GM06990 (cell line): ENCODE measurements around the gene NAA15.

Source experiments
- DNase-seq: peaks from one replicate; pipeline ENCODE4 v3.0.0-alpha.2; 2011; ENCODE audit not compliant: insufficient read length; ENCODE audit errors: extremely low read depth
- H3K27me3 ChIP-seq: replicated peaks from 2 replicates; pipeline ENCODE4 v1.6.0; 2011; ENCODE audit warnings: low read length; ENCODE audit not compliant: control insufficient read depth, insufficient read depth
- H3K36me3 ChIP-seq: 2 replicates; pipeline ENCODE4 v1.5.1; 2011; ENCODE audit warnings: low read length; ENCODE audit not compliant: control insufficient read depth, insufficient read depth
- H3K4me3 ChIP-seq: replicated peaks from 2 replicates; pipeline ENCODE4 v1.5.1; 2011; ENCODE audit warnings: low read depth, mild to moderate bottlenecking, control low read depth, low read length
- CTCF ChIP-seq: IDR thresholded peaks from 2 replicates; pipeline ENCODE4 v1.5.1; 2011; ENCODE audit warnings: low read length, control low read depth, mild to moderate bottlenecking, inconsistent platforms; ENCODE audit not compliant: insufficient read depth, poor library complexity, severe bottlenecking

The NAA15 gene

GRCh38 chr4:139282721-139283075 lies 18.6 kb upstream of the NAA15 start:
- TF ChIP-seq CTCF: no peak
- no peak for DNase-seq
- Histone ChIP-seq H3K4me3 (no peak overlapping the region), H3K27me3 (no peaks in the 10 kb centered on the region; the same call in 1 of the 2 replicates), H3K36me3 (no peaks in the 10 kb centered on the region)

GRCh38 chr4:139286186-139286698 lies 15.1 kb upstream of the NAA15 start:
- Histone ChIP-seq H3K36me3 (no peaks in the 10 kb centered on the region), H3K4me3 (no peak overlapping the region), H3K27me3 (no peaks in the 10 kb centered on the region)
- TF ChIP-seq CTCF: no peak
- DNase-seq: no peak

GRCh38 chr4:139295206-139295941 lies 5.9 kb upstream of the NAA15 start:
- TF ChIP-seq CTCF: peak; percentile 99
- Histone ChIP-seq H3K36me3 (no peaks in the 10 kb centered on the region), H3K27me3 (no peaks in the 10 kb centered on the region), H3K4me3 (peak overlapping the region; percentile 88)
- peak; percentile 92 for DNase-seq

- Histone ChIP-seq H3K36me3 (no peaks in the 10 kb centered on the region), H3K4me3 (peak overlapping the region; percentile 88; the same call in 1 of the 2 replicates), H3K27me3 (no peaks in the 10 kb centered on the region)
- no peak for TF ChIP-seq CTCF
- DNase-seq: no peak
Measured at GRCh38 chr4:139295942-139296299, 5.4 kb upstream of the NAA15 start.

- TF ChIP-seq CTCF: no peak
- H3K4me3 ChIP-seq: no peak overlapping the region
- H3K36me3 ChIP-seq: no peaks in the 10 kb centered on the region
- DNase-seq: no peak
- H3K27me3 ChIP-seq: no peaks in the 10 kb centered on the region
Measured at GRCh38 chr4:139297001-139297410, 4.3 kb upstream of the NAA15 start.

GRCh38 chr4:139299536-139299935 lies 1.8 kb upstream of the NAA15 start:
- TF ChIP-seq CTCF: no peak
- no peaks in the 10 kb centered on the region for H3K27me3 ChIP-seq
- H3K36me3 ChIP-seq: no peaks in the 10 kb centered on the region
- DNase-seq: no peak
- no peak overlapping the region for H3K4me3 ChIP-seq
